HEK293 (cell line): ENCODE results near the gene PRKRA.

Experiments
- CTCF ChIA-PET: fragments of 350-600 bp; formaldehyde crosslinking; extraction: SDS; loops from one replicate; lab custom pipeline; 2021; ENCODE audit warnings: antibody characterized with exemption; lab: Yijun Ruan, JAX
- POLR2A ChIA-PET: fragments of 300-600 bp; formaldehyde crosslinking; extraction: SDS; loops from one replicate; lab custom pipeline; 2020; ENCODE audit warnings: antibody characterized with exemption, inconsistent platforms; lab: Yijun Ruan, JAX
- H3K27ac ChIP-seq: fragments of 200-500 bp; sonication (Bioruptor generic); 2 replicates; pipeline ENCODE4 v1.5.1; 2014; ENCODE audit warnings: low read depth, low read length, control low read depth, inconsistent platforms; ENCODE audit errors: extremely low read depth
- H3K36me3 ChIP-seq, 2 experiments: fragments of 200-500 bp in 1 of 2; sonication (Bioruptor generic) in 1 of 2; 1 replicate in 1 of 2; 2 replicates in 1 of 2; pipeline ENCODE4 v1.5.1; 2014 to 2017; ENCODE audit warnings: inconsistent platforms in 2 of 2, low read length in 2 of 2; ENCODE audit not compliant: control insufficient read depth in 2 of 2, insufficient read depth in 1 of 2
- H3K4me1 ChIP-seq: fragments of 200-500 bp; sonication (Bioruptor generic); 2 replicates; pipeline ENCODE4 v1.5.1; 2014; ENCODE audit warnings: mild to moderate bottlenecking, low read length, inconsistent platforms; ENCODE audit not compliant: control insufficient read depth, insufficient read depth
- H3K4me3 ChIP-seq: 2 replicates; pipeline ENCODE4 v1.5.1; 2011; ENCODE audit warnings: low read depth, mild to moderate bottlenecking, control low read depth, low read length, moderate library complexity
- H3K9me3 ChIP-seq: fragments of 200-500 bp; sonication (Bioruptor generic); 2 replicates; pipeline ENCODE4 v1.5.1; 2014; ENCODE audit warnings: low read depth, low read length, inconsistent platforms; ENCODE audit not compliant: control insufficient read depth, insufficient read depth
- EGR2 ChIP-seq: fragments of 450-650 bp; formaldehyde crosslinking; IDR thresholded peaks from 2 replicates; pipeline ENCODE4 v1.5.1; 2016; ENCODE audit warnings: low read depth, missing biosample characterization, missing genetic modification characterization
- GLIS1 ChIP-seq: fragments of 450-650 bp; formaldehyde crosslinking; IDR thresholded peaks from 2 replicates; pipeline ENCODE4 v1.5.1; 2016; ENCODE audit warnings: missing biosample characterization, missing genetic modification characterization
- HOXD13 ChIP-seq: sonication (generic); formaldehyde crosslinking; IDR thresholded peaks from 2 replicates; pipeline ENCODE4 v1.8.0; 2022; ENCODE audit warnings: missing genetic modification reagents, borderline replicate concordance
- IKZF3 ChIP-seq: fragments of 450-650 bp; IDR thresholded peaks from 2 replicates; pipeline ENCODE4 v1.5.0; 2018; ENCODE audit warnings: missing biosample characterization, mild to moderate bottlenecking, missing genetic modification characterization, moderate library complexity
- INSM2 ChIP-seq: fragments of 450-650 bp; formaldehyde crosslinking; IDR thresholded peaks from 2 replicates; pipeline ENCODE4 v1.5.1; 2016; ENCODE audit warnings: missing biosample characterization, missing genetic modification characterization
- OSR2 ChIP-seq: fragments of 450-650 bp; formaldehyde crosslinking; IDR thresholded peaks from 2 replicates; pipeline ENCODE4 v1.5.1; 2016; ENCODE audit warnings: missing biosample characterization, missing genetic modification characterization
- SALL2 ChIP-seq: fragments of 450-650 bp; formaldehyde crosslinking; IDR thresholded peaks from 2 replicates; pipeline ENCODE4 v1.5.0; 2017; ENCODE audit warnings: missing biosample characterization, mild to moderate bottlenecking, missing genetic modification characterization, borderline replicate concordance
- SCRT2 ChIP-seq: fragments of 450-650 bp; formaldehyde crosslinking; IDR thresholded peaks from 2 replicates; pipeline ENCODE4 v1.5.1; 2016; ENCODE audit warnings: missing biosample characterization, missing genetic modification characterization
- SETDB1 ChIP-seq: IDR thresholded peaks from one replicate; pipeline ENCODE4 v1.6.1; 2017; ENCODE audit warnings: mild to moderate bottlenecking, low read length, moderate library complexity, mixed read lengths; ENCODE audit not compliant: insufficient read length
- YY2 ChIP-seq: fragments of 450-650 bp; formaldehyde crosslinking; IDR thresholded peaks from 2 replicates; pipeline ENCODE4 v1.5.1; 2016; ENCODE audit warnings: missing biosample characterization, missing genetic modification characterization
- ZBTB20 ChIP-seq: fragments of 450-650 bp; formaldehyde crosslinking; IDR thresholded peaks from 2 replicates; pipeline ENCODE4 v1.5.1; 2016; ENCODE audit warnings: missing biosample characterization, missing genetic modification characterization
- ZBTB21 ChIP-seq: fragments of 450-650 bp; formaldehyde crosslinking; IDR thresholded peaks from 2 replicates; pipeline ENCODE4 v1.5.1; 2017; ENCODE audit warnings: missing biosample characterization, missing genetic modification characterization
- ZBTB26 ChIP-seq: fragments of 450-650 bp; formaldehyde crosslinking; optimal IDR thresholded peaks from 2 replicates; pipeline ENCODE3; 2016; ENCODE audit warnings: missing biosample characterization, mild to moderate bottlenecking, missing genetic modification characterization
- ZBTB44 ChIP-seq: fragments of 450-650 bp; IDR thresholded peaks from 2 replicates; pipeline ENCODE4 v1.5.1; 2018; ENCODE audit warnings: missing biosample characterization, mild to moderate bottlenecking, missing genetic modification characterization
- ZNF10 ChIP-seq: fragments of 450-650 bp; formaldehyde crosslinking; IDR thresholded peaks from 2 replicates; pipeline ENCODE4 v1.5.1; 2017; ENCODE audit warnings: missing biosample characterization, missing genetic modification characterization
- ZNF112 ChIP-seq: fragments of 450-650 bp; formaldehyde crosslinking; IDR thresholded peaks from 2 replicates; pipeline ENCODE4 v1.5.0; 2017; ENCODE audit warnings: missing biosample characterization, missing genetic modification characterization
- ZNF133 ChIP-seq: fragments of 450-650 bp; formaldehyde crosslinking; IDR thresholded peaks from 2 replicates; pipeline ENCODE4 v1.5.1; 2016; ENCODE audit warnings: missing biosample characterization, missing genetic modification characterization
- ZNF155 ChIP-seq: fragments of 450-650 bp; formaldehyde crosslinking; IDR thresholded peaks from 2 replicates; pipeline ENCODE4 v1.5.1; 2016; ENCODE audit warnings: missing biosample characterization, missing genetic modification characterization
- ZNF2 ChIP-seq: fragments of 450-650 bp; formaldehyde crosslinking; IDR thresholded peaks from 2 replicates; pipeline ENCODE4 v1.5.1; 2016; ENCODE audit warnings: missing biosample characterization, missing genetic modification characterization
- ZNF302 ChIP-seq: fragments of 450-650 bp; formaldehyde crosslinking; IDR thresholded peaks from 2 replicates; pipeline ENCODE4 v1.5.1; 2016; ENCODE audit warnings: missing biosample characterization, missing genetic modification characterization, low read depth
- ZNF501 ChIP-seq: fragments of 450-650 bp; formaldehyde crosslinking; IDR thresholded peaks from 2 replicates; pipeline ENCODE4 v1.5.1; 2016; ENCODE audit warnings: missing biosample characterization, missing genetic modification characterization
- ZNF544 ChIP-seq: fragments of 450-650 bp; formaldehyde crosslinking; IDR thresholded peaks from 2 replicates; pipeline ENCODE4 v1.5.0; 2017; ENCODE audit warnings: missing biosample characterization, missing genetic modification characterization
- ZNF585B ChIP-seq: fragments of 450-650 bp; formaldehyde crosslinking; IDR thresholded peaks from 2 replicates; pipeline ENCODE4 v1.5.1; 2016; ENCODE audit warnings: missing biosample characterization, missing genetic modification characterization
- ZNF621 ChIP-seq: fragments of 450-650 bp; formaldehyde crosslinking; IDR thresholded peaks from 2 replicates; pipeline ENCODE4 v1.5.1; 2017; ENCODE audit warnings: missing biosample characterization, missing genetic modification characterization
- ZNF626 ChIP-seq: fragments of 450-650 bp; sonication (Bioruptor Pico); formaldehyde crosslinking; IDR thresholded peaks from 2 replicates; pipeline ENCODE4 v1.5.1; 2018; ENCODE audit warnings: missing biosample characterization, missing genetic modification characterization, inconsistent platforms
- ZNF629 ChIP-seq: fragments of 450-650 bp; formaldehyde crosslinking; IDR thresholded peaks from 2 replicates; pipeline ENCODE4 v1.5.1; 2017; ENCODE audit warnings: missing biosample characterization, missing genetic modification characterization
- ZNF658 ChIP-seq: fragments of 450-650 bp; formaldehyde crosslinking; IDR thresholded peaks from 2 replicates; pipeline ENCODE4; 2016; ENCODE audit warnings: missing biosample characterization, missing genetic modification characterization
- ZNF677 ChIP-seq: fragments of 450-650 bp; IDR thresholded peaks from 2 replicates; pipeline ENCODE4 v1.5.0; 2018; ENCODE audit warnings: missing biosample characterization, mild to moderate bottlenecking, missing genetic modification characterization, moderate library complexity
- ZNF776 ChIP-seq: fragments of 450-650 bp; formaldehyde crosslinking; IDR thresholded peaks from 2 replicates; pipeline ENCODE4 v1.5.0; 2017; ENCODE audit warnings: missing biosample characterization, missing genetic modification characterization, borderline replicate concordance
- ZNF843 ChIP-seq: fragments of 450-650 bp; formaldehyde crosslinking; IDR thresholded peaks from 2 replicates; pipeline ENCODE4 v1.5.1; 2016; ENCODE audit warnings: missing biosample characterization, missing genetic modification characterization
- ZSCAN16 ChIP-seq: fragments of 450-650 bp; formaldehyde crosslinking; IDR thresholded peaks from 2 replicates; pipeline ENCODE4 v1.5.1; 2016; ENCODE audit warnings: missing biosample characterization, missing genetic modification characterization
- ZSCAN30 ChIP-seq: fragments of 450-650 bp; IDR thresholded peaks from 2 replicates; pipeline ENCODE4 v1.5.1; 2018; ENCODE audit warnings: missing biosample characterization, mild to moderate bottlenecking, missing genetic modification characterization, moderate library complexity
- TF ChIP-seq, protein P1 (sequence below): fragments of 450-650 bp; formaldehyde crosslinking; IDR thresholded peaks from 2 replicates; pipeline ENCODE4 v1.5.1; 2016; ENCODE audit warnings: missing biosample characterization, missing genetic modification characterization

The PRKRA gene

GRCh38 chr2:178414266-178415247 is 36.4 kb downstream of the PRKRA start:
- H3K27ac ChIP-seq = peak overlapping the region; percentile 88
- no peaks in the 10 kb centered on the region for H3K9me3 ChIP-seq
- ChIA-PET POLR2A (interaction anchor here (1.0 to 2.9 kb wide), 10 partner anchors 10 to 342 kb away, joined by 3 to 33 read pairs (median 5); partner anchors contain the start of genes PDE11A, PJVK, PRKRA and RBM45), CTCF (interaction anchor here (0.6 to 4.2 kb wide), 39 partner anchors 9 to 616 kb away, joined by 3 to 61 read pairs (median 4); partner anchors contain the start of genes PJVK, PRKRA and RBM45)
- H3K4me1 ChIP-seq = no peaks in the 10 kb centered on the region
- H3K36me3 ChIP-seq = no peaks in the 10 kb centered on the region
- peak overlapping the region; percentile 67 for H3K4me3 ChIP-seq
- TF ChIP-seq ZNF585B (tag by site-specific recombination) (no peak), ZNF629 (tag by site-specific recombination) (peak; percentile 98), EGR2 (tag by site-specific recombination) (no peak), YY2 (no peak), ZBTB21 (tag by site-specific recombination) (peak; percentile 94), ZNF677 (tag by site-specific recombination) (no peak), INSM2 (tag by site-specific recombination) (peak; percentile 89), OSR2 (tag by site-specific recombination) (peak; percentile 93), ZNF843 (tag by site-specific recombination) (peak; percentile 90), ZNF10 (peak; percentile 77), ZBTB20 (tag by site-specific recombination) (no peak; the same call in 1 of the 2 replicates), ZNF776 (tag by site-specific recombination) (no peak), ZNF302 (tag by site-specific recombination) (no peak), ZBTB26 (tag by site-specific recombination) (no peak), ZNF112 (tag by site-specific recombination) (no peak), SETDB1 (peak; percentile 26), ZNF155 (tag by site-specific recombination) (no peak), ZNF621 (tag by site-specific recombination) (no peak), ZNF658 (tag by site-specific recombination) (no peak), SCRT2 (tag by site-specific recombination) (no peak), ZNF2 (tag by site-specific recombination) (peak; percentile 87; the same call in 1 of the 2 replicates), ZNF501 (tag by site-specific recombination) (peak; percentile 80; the same call in 1 of the 2 replicates), ZSCAN30 (peak; percentile 94), SALL2 (tag by site-specific recombination) (no peak), ZNF133 (tag by site-specific recombination) (no peak), ZSCAN16 (tag by site-specific recombination) (no peak), IKZF3 (peak; percentile 94), ZBTB44 (tag by site-specific recombination) (peak; percentile 85), ZNF544 (tag by site-specific recombination) (no peak), ZNF626 (tag by site-specific recombination) (no peak), GLIS1 (tag by site-specific recombination) (peak; percentile 90), HOXD13 (CRISPR knock-in tag) (no peak)
- TF ChIP-seq, protein P1, sequence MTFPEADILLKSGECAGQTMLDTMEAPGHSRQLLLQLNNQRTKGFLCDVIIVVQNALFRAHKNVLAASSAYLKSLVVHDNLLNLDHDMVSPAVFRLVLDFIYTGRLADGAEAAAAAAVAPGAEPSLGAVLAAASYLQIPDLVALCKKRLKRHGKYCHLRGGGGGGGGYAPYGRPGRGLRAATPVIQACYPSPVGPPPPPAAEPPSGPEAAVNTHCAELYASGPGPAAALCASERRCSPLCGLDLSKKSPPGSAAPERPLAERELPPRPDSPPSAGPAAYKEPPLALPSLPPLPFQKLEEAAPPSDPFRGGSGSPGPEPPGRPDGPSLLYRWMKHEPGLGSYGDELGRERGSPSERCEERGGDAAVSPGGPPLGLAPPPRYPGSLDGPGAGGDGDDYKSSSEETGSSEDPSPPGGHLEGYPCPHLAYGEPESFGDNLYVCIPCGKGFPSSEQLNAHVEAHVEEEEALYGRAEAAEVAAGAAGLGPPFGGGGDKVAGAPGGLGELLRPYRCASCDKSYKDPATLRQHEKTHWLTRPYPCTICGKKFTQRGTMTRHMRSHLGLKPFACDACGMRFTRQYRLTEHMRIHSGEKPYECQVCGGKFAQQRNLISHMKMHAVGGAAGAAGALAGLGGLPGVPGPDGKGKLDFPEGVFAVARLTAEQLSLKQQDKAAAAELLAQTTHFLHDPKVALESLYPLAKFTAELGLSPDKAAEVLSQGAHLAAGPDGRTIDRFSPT (tag by site-specific recombination) = peak; percentile 38; the same call in 1 of the 2 replicates
